GM23248 (cell line): ENCODE data around the gene KLHL22.

Experiments used
- EZH2 ChIP-seq: fragments of 200-600 bp; sonication (generic); IDR thresholded peaks from 2 replicates; pipeline ENCODE4 v1.6.1; 2018; ENCODE audit warnings: antibody characterized with exemption, mild to moderate bottlenecking; ENCODE audit not compliant: insufficient read depth, poor library complexity, severe bottlenecking
- EZH2phosphoT487 ChIP-seq: fragments of 200-600 bp; sonication (generic); IDR thresholded peaks from 2 replicates; pipeline ENCODE4 v1.6.1; 2018; ENCODE audit warnings: antibody characterized with exemption, moderate library complexity, mild to moderate bottlenecking, low read depth; ENCODE audit not compliant: insufficient read depth

- TF ChIP-seq EZH2phosphoT487 (no peak), EZH2 (no peak)
Observed at GRCh38 chr22:20498913-20499312, 3.3 kb upstream of the KLHL22 start.
